Pulmonary artery endothelial cell (primary cell): ENCODE measurements around the gene ABCC1. TPM values are rescaled to one million over a fixed set of nuclear protein-coding genes. Genes with fewer than 3 reads are reported as not detected.
"Not testable (repeated sequence)": the region's sequence is repeated elsewhere in the genome, so short reads cannot be mapped to it uniquely, and the experiment has no call there.

Source experiments
- DNase-seq: peaks from one replicate; pipeline ENCODE4 v3.0.0-alpha.2; 2011; ENCODE audit warnings: low read depth, low spot score
- total RNA-seq: library from RNA; depleted of rRNA; stranded (reverse); fragments of >200 nt; gene quantifications from 2 replicates; pipeline ENCODE4 v1.2.3, GENCODE V29; 2014

ABCC1 gene
- total RNA-seq, 1 donor from 2014 or later: 52.6 TPM

DNA sequence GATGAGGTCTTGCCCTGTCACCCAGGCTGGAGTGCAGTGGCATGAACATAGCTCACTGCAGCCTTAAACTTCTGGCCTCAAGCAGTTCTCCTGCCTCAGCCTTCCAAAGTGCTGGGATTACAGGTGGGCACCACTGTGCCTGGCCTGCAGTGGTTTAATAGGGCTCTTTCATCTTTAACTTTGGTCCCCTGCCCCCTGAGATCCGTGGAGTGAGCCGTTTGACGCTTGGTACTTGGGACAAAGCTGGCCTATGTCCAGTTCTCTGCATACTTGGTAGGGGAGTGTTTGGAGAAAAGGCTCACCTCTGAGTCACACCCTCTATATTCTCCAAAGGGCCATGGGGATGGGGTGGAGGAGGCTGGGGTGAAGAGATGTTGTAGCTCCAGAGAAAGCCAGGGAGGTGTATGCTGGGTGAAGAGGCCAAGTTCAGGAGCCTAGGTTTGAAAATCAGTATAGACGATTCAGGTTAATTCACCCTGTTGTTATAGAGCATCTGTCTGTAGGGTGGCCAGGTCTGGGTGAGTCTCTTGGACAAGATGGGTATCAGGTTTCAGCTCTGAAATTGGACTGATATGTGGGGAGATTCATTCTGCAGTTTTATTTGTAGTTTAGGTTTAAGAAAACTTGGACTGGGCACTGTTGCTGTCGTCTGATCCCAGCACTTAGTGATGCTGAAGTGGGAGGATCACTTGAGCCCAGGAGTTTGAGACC, 17.6 kb downstream of the ABCC1 start:
- DNase-seq: no peak

DNA sequence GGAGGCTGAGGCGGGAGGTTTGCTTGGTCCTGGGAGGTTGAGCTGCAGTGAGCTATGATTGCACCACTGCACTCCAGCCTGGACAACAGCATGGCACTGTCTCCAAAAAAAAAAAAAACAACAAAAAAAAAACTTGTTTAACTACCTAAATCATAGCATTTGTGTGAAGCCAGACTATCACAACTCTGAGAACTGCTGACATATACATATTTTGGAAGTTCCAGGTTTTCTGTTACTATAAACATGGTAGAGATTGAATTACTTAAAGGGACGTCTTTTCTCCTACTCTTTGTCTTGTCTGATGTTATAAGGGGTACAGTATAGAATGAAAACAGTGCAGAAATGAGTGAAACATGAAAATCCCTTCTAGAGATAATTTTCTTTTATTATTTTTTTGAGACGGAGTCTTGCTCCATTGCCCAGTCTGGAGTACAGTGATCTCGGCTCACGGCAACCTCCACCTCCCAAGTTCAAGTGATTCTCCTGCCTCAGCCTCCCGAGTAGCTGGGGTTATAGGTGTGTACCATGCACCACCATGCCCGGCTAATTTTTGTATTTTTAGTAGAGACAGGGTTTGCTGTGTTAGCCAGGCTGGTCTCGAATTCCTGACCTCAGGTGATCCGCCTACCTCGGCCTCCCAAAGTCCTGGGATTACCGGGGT, 18.4 kb downstream of the ABCC1 start:
- no peak for DNase-seq

DNA sequence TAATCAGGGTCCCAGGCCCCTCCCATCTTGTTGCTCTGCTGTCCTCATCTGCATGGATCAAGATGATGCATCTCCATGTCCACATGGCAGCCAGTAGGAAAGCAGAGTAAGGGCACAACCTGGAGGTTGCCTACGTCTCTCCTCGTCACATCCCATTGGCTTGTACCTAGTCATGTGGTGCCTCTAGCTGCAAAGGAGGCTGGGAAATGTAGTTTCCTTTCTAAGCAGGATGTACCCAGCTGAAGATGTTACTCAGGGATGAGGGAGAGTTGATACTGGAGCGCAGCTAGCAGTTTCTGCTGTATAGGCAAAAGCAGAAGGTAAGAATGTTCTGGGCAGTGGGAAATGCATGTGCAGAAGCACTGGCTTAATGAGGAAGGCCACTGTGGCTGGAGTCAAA, 20.8 kb downstream of the ABCC1 start:
- DNase-seq: no peak

DNA sequence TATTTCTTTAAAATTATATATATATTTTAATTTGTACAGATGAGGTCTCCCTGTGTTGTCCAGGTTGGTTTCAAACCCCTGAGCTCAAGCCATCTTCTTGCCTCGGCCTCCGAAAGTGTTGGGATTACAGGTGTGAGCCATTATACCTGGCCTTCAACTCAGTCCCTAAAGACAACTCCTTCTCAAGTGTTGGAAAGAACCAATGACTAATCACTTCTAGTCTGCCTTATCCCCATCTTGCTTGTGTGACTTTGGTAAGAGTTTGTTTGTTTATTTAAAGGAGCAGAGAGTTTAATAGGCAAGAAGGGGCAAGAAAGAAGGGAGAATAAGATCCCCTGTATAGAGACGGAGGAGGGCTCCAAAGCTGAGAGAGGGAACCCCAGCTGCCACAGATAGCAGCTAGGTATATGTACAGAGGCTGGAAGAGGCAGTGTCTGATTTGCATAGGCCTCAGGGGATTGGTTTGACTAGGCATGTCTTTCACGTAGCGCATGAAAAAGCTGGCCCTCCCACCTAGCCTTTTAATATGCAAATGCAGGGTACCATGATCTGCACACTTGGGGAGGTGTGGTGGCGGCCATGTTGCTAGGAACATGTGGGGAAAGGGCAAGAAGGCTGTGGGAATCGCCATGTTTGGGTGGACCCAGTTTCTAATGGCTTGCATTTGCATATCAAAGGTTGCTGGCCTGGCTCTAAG, 21.5 kb downstream of the ABCC1 start:
- no peak for DNase-seq

DNA sequence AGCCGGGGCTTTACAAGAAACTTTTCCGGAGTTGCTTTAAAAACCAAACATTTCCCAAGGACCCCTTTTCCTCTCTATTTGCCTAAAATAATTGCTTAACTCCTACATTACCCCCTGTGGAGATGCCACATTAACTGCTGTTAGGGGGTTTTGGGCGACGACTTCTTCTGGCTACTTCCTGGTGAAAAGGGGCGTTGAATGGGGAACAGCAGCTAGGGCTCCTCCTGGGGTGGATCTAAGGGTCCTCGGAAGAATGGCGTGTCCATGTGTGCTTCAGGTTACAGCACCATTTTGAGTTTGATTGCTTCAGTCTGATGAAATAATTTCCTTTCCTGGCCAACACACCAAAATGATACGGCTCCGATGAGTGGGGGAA, 22.0 kb downstream of the ABCC1 start:
- no peak for DNase-seq

DNA sequence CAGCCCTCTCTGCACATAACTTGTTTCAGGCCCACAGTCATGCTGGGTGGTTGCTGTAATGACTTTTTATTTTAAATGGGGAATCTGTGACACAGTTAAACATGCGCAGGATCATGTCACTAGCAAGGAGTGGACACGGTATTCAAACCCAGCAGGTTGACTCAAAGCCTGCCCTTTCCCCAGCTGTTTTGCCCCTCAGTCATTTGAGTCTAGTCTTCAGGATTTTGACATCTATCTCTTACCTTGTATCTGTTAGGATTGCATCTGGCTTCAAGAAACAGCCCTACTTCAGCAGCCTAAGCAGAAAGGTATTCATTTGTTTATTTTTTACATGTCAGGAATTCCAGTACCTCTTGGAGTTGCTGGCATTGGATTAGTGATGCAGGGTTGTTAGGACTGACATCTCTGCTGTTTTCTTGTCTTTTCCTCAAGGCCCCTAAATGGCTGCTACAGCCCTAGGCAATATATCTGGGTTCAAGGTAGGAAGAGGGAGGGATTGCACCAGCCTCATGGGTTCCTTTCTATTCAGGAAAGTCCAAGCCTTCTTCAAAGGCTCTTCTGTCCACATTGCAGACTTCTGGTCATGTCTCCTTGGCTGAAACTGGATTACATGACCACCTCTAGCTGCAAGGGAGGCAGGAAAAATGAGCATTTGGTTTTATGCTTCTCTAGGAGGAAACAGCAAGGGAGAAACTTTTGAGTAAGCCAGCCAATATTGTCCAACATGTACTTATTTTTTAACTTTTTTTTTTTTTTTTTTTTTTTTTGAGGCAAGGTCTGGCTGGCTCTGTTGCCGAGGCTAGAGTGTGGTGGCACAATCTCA, 22.8 kb downstream of the ABCC1 start:
- no peak for DNase-seq

DNA sequence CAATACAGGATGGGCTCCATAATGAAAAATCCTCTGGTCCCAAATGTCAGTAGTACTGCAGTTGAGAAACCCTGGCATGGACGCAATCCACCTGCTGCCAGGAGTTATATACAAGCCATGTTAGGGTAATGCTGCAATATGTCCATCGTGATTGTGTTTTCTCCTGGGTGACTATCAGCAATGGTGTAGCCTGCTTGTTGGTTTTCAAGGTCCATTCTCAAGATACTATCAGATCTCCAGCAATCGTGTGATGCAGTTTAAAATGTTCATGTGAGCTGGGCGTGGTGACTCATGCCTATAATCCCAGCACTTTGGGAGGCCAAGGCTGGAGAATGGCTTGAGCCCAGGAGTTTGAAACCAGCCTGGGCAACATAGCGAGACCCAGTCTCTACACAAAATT, 24.0 kb downstream of the ABCC1 start:
- no peak for DNase-seq

DNA sequence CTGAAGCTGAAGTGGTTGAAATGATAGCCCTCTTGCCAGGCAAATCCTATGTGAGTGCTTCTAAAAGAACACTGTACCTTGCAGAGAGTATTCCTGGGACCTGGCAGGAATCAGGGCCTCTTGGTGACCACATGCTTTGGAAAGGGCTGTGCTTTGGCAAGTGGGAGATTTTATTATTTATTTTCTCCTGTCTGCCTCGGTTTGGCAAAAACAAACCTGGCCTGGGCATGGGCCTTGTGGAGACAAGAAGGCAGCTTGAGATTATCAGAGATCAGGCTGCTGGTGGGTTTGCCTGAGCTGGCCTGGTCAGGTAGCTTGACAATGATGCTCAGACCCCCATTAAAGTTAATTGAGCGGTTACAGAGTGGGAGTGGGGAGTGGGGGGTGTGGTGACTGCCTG, 24.6 kb downstream of the ABCC1 start:
- no peak for DNase-seq

DNA sequence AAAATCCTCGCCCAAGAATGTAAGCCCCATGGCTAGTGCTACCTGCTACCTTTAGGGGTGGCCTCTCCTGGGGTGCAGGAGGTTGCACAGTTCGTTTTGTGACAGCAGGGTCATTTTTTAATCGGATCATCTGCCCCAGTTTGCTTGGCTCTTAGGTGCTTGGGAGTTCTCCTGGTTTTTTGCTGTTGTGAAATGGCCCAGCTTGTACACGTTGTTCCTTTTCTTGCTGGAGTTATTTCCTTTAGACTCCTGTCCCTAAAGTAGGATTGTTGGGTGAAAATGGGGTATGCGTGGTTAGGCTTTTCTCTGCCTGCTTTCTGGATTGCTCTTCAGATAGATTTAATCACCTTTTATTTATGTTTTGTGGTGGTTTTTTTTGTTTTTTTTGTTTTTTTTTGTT, 25.8 kb downstream of the ABCC1 start:
- DNase-seq: no peak

DNA sequence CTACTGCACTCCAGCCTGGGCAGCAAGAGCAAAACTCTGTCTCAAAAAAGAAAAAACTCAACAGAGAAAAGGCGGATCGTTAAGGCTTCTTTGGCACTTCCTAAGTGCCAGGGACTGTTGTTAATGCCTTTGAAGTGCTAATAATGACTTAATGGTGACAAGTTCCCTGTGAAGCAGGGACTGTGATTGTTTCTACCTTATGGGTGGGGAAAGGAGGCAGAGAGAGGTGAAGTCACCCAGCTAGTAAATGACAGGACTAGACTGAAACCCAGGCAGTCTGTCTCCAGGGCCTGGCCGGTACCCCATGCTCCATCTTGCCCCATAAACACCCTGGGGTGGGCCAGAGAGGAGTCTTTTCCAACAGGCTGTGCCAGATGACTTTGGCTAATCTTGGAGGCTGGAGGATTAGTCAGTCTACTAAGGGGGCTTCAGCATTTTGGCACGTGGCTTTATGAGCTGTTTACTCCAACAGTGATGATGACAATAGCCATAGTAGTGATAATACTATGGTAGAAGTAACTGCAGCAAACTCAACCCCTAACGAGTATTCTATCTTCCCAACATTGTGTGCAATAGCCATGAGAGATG, 26.9 kb downstream of the ABCC1 start:
- no peak for DNase-seq

DNA sequence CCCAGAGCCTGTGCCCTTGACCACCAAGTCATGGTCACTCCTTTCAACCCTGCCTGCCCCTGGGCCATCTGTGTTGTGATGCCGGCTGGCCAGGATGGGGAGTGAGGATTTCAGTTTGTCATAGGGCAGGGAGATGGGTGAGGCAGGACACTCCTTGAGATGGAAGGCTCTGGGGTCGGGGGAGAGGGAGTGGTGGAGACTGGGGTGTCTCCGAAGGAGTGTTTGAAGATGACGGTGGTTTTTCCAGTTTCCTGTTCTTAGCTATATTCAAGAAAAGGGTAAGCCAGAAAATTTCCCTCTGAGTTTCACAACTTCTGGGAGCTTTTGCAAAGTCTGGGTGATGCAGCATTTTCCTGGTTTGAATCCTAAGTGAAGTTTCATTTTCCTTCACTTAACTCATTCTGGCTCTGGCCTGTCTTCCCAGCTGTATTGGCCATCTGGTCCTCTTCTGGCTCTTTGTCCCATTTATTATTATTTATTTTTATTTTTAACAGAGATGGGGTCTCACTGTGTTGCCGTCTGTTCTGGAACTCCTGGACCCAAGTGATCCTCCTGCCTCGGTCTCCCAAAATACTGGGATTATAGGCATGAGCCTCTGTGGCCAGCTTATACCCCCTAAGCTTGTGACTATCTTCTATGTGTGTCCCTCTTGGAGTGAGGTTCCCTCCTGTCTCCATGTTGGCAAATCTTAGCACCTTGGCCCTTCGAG, 27.7 kb downstream of the ABCC1 start:
- no peak for DNase-seq

DNA sequence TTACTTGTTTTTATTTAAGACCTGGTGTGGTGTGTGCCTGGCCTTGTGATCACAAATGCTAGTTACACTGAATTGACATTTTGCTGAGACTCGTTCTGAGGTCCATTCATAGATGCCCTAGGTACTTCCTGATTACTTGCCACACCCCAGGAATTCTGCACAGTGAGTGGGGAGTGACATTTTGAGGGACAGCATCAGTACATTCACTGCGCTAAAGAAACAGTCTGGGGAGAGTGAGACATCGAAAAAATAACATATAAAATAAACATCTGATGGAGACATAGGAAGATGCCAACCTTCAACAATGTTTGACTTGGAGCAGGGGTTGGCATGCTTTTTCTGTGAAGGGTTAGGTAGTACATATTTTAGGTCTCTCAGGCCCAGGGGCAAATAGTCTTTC, 30.4 kb downstream of the ABCC1 start:
- DNase-seq: no peak

DNA sequence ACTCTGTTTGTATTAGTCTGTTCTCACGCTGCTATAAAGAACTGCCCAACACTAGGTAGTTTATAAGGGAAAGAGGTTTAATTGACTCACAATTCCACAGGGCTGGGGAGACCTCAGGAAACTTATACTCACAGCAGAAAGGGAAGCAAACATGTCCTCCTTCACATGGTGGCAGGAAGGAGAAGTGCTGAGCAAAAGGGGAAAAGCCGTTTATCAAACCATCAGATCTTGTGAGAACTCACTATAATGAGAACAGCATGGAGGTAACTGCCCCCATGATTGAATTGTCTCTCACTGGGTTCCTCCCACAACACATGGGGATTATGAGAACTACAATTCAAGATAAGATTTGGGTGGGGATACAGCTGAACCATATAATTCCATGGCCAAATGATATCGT, 30.9 kb downstream of the ABCC1 start:
- no peak for DNase-seq

DNA sequence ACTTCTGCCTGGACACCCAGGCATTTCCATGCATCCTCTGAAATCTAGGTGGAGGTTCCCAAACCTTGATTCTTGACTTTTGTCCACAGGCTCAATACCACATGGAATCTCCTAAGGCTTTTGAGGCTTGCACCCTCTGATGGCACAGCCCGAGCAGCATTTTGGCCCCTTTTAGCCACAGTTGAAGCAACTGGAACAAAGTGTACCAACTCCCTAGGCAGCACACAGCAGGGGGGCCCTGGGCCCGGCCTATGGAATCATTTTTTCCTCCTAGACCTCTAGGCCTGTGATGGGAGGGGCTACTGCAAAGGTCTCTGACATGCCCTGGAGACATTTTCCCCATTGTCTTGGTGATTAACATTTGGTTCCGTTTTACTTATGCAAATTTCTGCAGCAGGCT, 32.0 kb downstream of the ABCC1 start:
- no peak for DNase-seq

DNA sequence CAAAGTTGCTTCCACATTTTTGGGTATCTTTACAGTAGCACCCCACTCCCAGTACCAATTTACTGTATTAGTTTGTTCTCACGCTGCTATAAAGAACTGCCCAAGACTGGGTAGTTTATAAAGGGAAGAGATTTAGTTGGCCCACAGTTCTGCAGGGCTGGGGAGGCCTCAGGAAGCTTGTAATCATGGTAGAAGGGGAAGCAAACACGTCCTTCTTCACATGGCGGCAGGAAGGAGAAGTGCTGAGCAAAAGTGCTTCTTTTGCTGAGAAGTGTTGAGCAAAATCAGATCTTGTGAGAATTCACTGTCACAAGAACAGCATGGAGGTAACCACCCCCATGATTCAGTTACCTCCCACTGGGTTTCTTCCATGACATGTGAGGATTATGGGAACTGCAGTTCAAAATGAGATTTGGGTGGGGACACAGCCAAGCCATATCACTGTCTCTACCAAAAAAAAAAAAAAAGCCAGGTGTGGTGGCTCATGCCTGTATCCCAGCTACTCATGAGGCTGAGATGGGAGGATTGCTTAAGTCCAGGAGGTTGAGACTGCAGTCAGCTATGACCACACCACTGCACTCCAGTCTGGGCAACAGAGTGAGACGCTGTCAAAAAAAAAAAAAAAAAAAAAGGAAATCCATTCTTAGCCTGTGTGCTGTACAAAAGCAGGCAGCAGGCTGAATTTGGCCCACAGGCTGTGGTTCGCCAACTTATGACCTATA, 32.9 kb downstream of the ABCC1 start:
- DNase-seq: not testable (repeated sequence)

DNA sequence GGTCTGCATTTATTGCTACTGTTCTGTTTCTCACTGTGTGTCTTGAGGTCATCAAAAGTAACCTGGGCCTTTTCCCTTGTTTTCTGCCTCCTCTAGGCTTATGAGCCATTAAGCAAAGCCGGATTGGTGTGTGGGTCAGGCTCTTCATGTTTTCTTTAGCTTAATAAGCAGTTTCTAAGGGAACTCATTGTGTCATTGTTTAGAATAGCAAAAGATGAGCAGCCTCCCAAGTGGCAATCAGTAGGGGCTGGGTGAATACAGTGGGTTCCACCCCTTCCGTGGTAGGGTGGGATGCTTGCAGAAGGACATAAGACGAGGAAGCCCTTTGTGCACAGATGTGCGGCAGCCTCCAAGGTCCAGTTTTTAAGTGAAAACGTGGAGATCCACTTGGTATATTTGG, 34.5 kb downstream of the ABCC1 start:
- peak; percentile 60 for DNase-seq

DNA sequence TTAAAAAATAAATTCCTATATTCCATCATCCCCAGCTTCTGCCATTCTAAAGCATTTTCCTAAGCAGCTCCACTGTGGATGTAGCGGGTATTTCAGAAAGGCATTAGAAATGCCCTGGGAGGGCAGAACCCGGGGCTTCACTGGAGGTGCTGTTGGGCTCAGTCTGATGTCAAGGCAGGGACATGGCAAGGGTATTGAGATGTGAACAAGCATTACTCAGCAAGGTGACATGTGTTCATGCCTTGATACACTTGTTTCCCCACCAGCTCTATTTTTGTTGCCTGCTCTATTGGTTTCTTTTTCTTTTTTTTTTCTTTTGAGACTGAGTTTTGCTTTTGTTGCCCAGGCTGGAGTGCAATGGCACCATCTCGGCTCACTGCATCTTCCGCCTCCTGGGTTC, 35.7 kb downstream of the ABCC1 start:
- no peak for DNase-seq

DNA sequence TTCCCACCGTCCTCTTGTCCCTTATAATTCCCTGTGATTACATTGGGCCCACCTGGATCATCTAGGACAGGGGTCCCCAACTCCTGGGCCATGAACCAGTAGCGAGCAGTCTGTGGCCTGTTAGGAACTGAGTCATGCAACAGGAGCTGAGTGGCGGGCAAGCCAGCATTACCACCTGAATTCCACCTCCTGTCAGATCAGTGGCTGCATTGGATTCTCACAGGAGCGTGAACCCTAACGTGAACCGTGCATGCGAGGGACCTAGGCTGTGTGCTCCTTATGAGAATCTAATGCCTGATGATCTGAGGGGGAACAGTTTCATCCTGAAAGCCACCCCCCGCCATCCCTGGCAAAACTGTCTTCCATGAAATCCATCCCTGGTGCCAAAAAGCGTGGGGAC, 36.8 kb downstream of the ABCC1 start:
- no peak for DNase-seq

DNA sequence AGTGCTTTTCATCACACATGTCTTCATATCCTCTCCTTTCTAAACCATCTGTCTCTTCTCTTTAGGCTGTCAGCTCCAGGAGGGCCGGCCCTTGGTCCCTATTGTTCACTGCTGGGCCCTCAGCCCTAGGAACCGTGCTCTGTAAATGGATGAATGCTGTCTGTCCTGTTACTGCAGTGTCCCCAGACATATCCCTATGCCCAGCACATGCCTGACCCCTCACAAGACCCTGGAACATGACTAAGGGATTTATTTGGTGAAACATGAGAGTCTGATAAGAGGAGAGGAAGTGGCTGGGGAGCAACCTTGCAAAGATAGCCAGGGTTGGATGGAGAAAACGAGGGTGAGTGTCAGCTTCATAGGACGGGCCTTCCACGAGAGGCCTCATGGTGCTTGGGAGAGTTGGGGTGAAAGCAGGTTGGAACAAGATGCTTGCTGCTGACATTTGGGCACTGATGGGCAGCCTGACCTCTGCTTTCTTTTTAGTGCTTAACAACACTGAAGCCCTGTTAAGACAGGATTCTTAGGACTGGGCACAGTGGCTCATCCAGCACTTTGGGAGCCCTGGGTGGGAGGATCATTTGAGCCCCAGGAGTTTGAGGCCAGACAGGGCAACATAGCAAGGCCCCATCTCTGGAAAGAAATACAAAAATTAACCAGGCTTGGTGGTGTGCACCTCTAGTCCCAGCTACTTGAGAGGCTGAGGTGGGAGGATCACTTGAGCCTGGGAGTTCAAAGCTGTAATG, 39.0 kb downstream of the ABCC1 start:
- no peak for DNase-seq

DNA sequence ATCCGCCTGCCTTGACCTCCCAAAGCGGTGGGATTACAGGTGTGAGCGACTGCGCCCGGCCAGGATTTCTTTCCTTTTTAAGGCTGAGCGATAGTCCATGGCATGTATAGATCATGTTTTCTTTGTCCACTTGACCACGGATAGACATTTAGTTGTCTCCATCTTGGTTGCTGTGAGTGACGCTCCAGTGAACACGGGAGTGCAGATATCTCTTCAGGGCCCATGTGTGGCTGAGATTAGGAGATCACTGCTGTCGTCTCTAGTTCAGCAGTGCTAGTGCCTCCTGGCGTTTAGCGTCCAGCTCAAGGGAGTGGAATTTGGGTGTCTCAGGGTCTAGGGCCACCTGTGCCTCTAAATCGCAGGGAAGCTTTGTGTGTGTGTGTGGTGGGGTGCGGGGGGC, 41.5 kb downstream of the ABCC1 start:
- DNase-seq: no peak
